HepG2 (cell line): Measurements from ENCODE around the gene ATXN2. TPM values are rescaled to one million over a fixed set of nuclear protein-coding genes. Genes with fewer than 3 reads are reported as not detected.

Experiments used
- ATAC-seq: fragments of 200-7000 bp; cut with Tn5 transposase; 3 replicates; pipeline ENCODE4 v1.9.1; 2020; ENCODE audit warnings: mild to moderate bottlenecking, moderate library complexity
- BruUV-seq: library from RNA; stranded (reverse); fragments of 400-500 nt; replicated peaks from 2 replicates; lab custom pipeline; 2021; lab: Mats Ljungman, UMichigan
- CTCF ChIA-PET: fragments of 300-600 bp; formaldehyde crosslinking; extraction: SDS; loops from one replicate; lab custom pipeline; 2021; ENCODE audit warnings: low total read pairs, inconsistent platforms, low intra/inter-chr PET ratio; lab: Yijun Ruan, JAX
- POLR2A ChIA-PET: fragments of 350-600 bp; sonication (Branson Sonifier 250); formaldehyde crosslinking; loops from one replicate; lab custom pipeline; 2020; ENCODE audit warnings: antibody characterized with exemption, inconsistent platforms; lab: Yijun Ruan, JAX
- DNase-seq: peaks from one replicate; pipeline ENCODE4 v3.0.0-alpha.2; 2015; ENCODE audit warnings: low spot score
- FAIRE-seq: peaks from 3 replicates; lab custom pipeline; 2011; peaks lifted over from hg19 to GRCh38; lab: Jason Lieb, UNC
- H2AFZ ChIP-seq: one replicate; pipeline ENCODE4 v1.6.1; 2011; ENCODE audit warnings: low read length, inconsistent platforms
- H3K27ac ChIP-seq: fragments of 300-600 bp; 3 replicates; pipeline ENCODE4 v1.8.0; 2011; ENCODE audit warnings: mixed run types, mild to moderate bottlenecking, mixed read lengths, low read length, inconsistent platforms; ENCODE audit not compliant: insufficient read depth; ENCODE audit errors: extremely low read length
- H3K27me3 ChIP-seq, 2 experiments: fragments of 200-600 bp in 1 of 2; 2 replicates in 1 of 2; 3 replicates in 1 of 2; pipeline versions ENCODE4 v1.6.0 to v1.8.0; 2011; ENCODE audit warnings: low read length in 2 of 2, mild to moderate bottlenecking in 2 of 2, moderate library complexity in 2 of 2, inconsistent platforms in 1 of 2; ENCODE audit not compliant: insufficient read depth in 2 of 2, control insufficient read depth in 1 of 2
- H3K36me3 ChIP-seq, 2 experiments: fragments of 200-600 bp in 1 of 2; replicated peaks in 1 of 2; 2 replicates in 1 of 2; 3 replicates in 1 of 2; pipeline versions ENCODE4 v1.5.1 to v1.8.0; 2011; ENCODE audit warnings: low read length in 2 of 2, inconsistent platforms in 1 of 2; ENCODE audit not compliant: insufficient read depth in 2 of 2, control insufficient read depth in 1 of 2
- H3K4me1 ChIP-seq: 2 replicates; pipeline ENCODE4 v1.5.1; 2012; ENCODE audit warnings: low read length, inconsistent platforms; ENCODE audit not compliant: insufficient read depth
- H3K4me2 ChIP-seq: 2 replicates; pipeline ENCODE4 v1.6.0; 2011; ENCODE audit warnings: low read depth, low read length, inconsistent platforms
- H3K4me3 ChIP-seq, 3 experiments: fragments of 200-600 bp in 1 of 3; sonication (generic), shearing (Covaris generic) in 1 of 3; replicated peaks in 1 of 3; 2 replicates each; pipeline ENCODE4 v1.5.1; 2011 to 2016; ENCODE audit warnings: low read length in 3 of 3, inconsistent platforms in 2 of 3, low read depth in 2 of 3, mild to moderate bottlenecking in 2 of 3, control low read depth in 1 of 3, mixed read lengths in 1 of 3; ENCODE audit not compliant: insufficient read depth in 1 of 3
- H3K79me2 ChIP-seq: one replicate; pipeline ENCODE4 v1.6.1; 2011; ENCODE audit warnings: low read length, inconsistent platforms; ENCODE audit not compliant: insufficient read depth
- H3K9ac ChIP-seq: 2 replicates; pipeline ENCODE4 v1.6.0; 2011; ENCODE audit warnings: mild to moderate bottlenecking, low read depth, low read length, inconsistent platforms; ENCODE audit not compliant: insufficient read depth
- H3K9me3 ChIP-seq: 2 replicates; pipeline ENCODE4 v1.5.1; 2012; ENCODE audit warnings: mild to moderate bottlenecking, low read length
- H4K20me1 ChIP-seq: 2 replicates; pipeline ENCODE4 v1.6.0; 2011; ENCODE audit warnings: inconsistent platforms, mild to moderate bottlenecking, low read length, moderate library complexity; ENCODE audit not compliant: insufficient read depth
- FOXO4 ChIP-seq: sonication (generic); formaldehyde crosslinking; conservative IDR thresholded peaks from 2 replicates; pipeline ENCODE4 v1.8.1; 2023; ENCODE audit warnings: missing genetic modification reagents
- MAFK ChIP-seq, 2 experiments: IDR thresholded peaks in 1 of 2; conservative IDR thresholded peaks in 1 of 2; 2 replicates each; pipeline ENCODE4 v1.6.1; 2011; ENCODE audit warnings: improper control_type of control experiment in 2 of 2, low read length in 2 of 2
- MYNN ChIP-seq: sonication (generic); formaldehyde crosslinking; IDR thresholded peaks from 2 replicates; pipeline ENCODE4 v1.4.0; 2020; ENCODE audit warnings: mild to moderate bottlenecking, low read depth, missing genetic modification reagents
- PRPF4 ChIP-seq: fragments of 200-400 bp; formaldehyde crosslinking; IDR thresholded peaks from 2 replicates; pipeline ENCODE4 v1.6.1; 2016; ENCODE audit warnings: low read length, low read depth; ENCODE audit not compliant: poor library complexity, severe bottlenecking
- TBX3 ChIP-seq: fragments of 450-650 bp; IDR thresholded peaks from 2 replicates; pipeline ENCODE4 v1.6.1; 2017; ENCODE audit warnings: antibody characterized with exemption, mild to moderate bottlenecking, inconsistent platforms, borderline replicate concordance
- TOE1 ChIP-seq: sonication (generic); formaldehyde crosslinking; IDR thresholded peaks from 2 replicates; pipeline ENCODE4 v1.4.0; 2020; ENCODE audit warnings: mild to moderate bottlenecking, missing genetic modification reagents
- ZBTB2 ChIP-seq: sonication (generic); formaldehyde crosslinking; IDR thresholded peaks from 2 replicates; pipeline ENCODE4 v1.8.0; 2022; ENCODE audit warnings: low read depth, missing genetic modification reagents
- ZBTB34 ChIP-seq: sonication (generic); formaldehyde crosslinking; IDR thresholded peaks from 2 replicates; pipeline ENCODE4 v1.8.0; 2022; ENCODE audit warnings: mild to moderate bottlenecking, missing genetic modification reagents
- ZNF253 ChIP-seq: sonication (generic); formaldehyde crosslinking; IDR thresholded peaks from 2 replicates; pipeline ENCODE4 v1.8.0; 2022; ENCODE audit warnings: mild to moderate bottlenecking, missing genetic modification reagents, borderline replicate concordance
- ZNF326 ChIP-seq: sonication (generic); formaldehyde crosslinking; IDR thresholded peaks from 2 replicates; pipeline ENCODE4 v1.4.0; 2020; ENCODE audit warnings: missing genetic modification reagents, borderline replicate concordance
- ZNF333 ChIP-seq: sonication (generic); formaldehyde crosslinking; IDR thresholded peaks from 2 replicates; pipeline ENCODE4 v1.4.0; 2020; ENCODE audit warnings: mild to moderate bottlenecking, missing genetic modification reagents, borderline replicate concordance
- WGBS: methylation state at CpG from one replicate; pipeline ENCODE4 v1.1.6; 2017; ENCODE audit warnings: low lambda C conversion rate; 5-methylcytosine and 5-hydroxymethylcytosine counted together
- in situ Hi-C: cut with HindIII; loops from 2 replicates; pipeline ENCODE4 v1.10.0; 2017; ENCODE audit warnings: low pct_unique_long_range_greater_than_20kb; ENCODE audit not compliant: extremely low pct_ligation_motif_present
- intact Hi-C: fragments of 100-400 bp; cut with micrococcal nuclease; formaldehyde crosslinking; loops from one replicate; pipeline ENCODE4 v1.10.0; 2022; ENCODE audit not compliant: unreplicated experiment
- polyA plus RNA-seq, 8 experiments: library from polyadenylated mRNA; depleted of rRNA in 3 of 8; stranded (reverse) in 7 of 8; unstranded in 1 of 8; fragments of >200 nt; fragmentation: Illumina TruSeq in 4 of 8; extraction: Trizol in 4 of 8; gene quantifications; 2 replicates each; pipeline versions ENCODE4 v1.2.1 to v1.2.3, GENCODE V29; 2011 to 2016; ENCODE audit warnings: low read depth in 4 of 8, missing spikeins in 1 of 8, mixed read lengths in 1 of 8; ENCODE audit not compliant: insufficient read depth in 1 of 8
- total RNA-seq, 5 experiments: library from RNA; depleted of rRNA; stranded (reverse); fragments of >200 nt; fragmentation: Illumina TruSeq; extraction: Trizol; gene quantifications; 2 replicates each; pipeline ENCODE4 v1.2.3, GENCODE V29; 2016; ENCODE audit warnings: low read depth in 1 of 5

The ATXN2 gene
- total and polyA plus RNA-seq, 2 of the 13 experiments (the other 11 are each of a cell fraction or from before 2014, with no cell fraction given): 18.1 to 27.1 TPM

- Histone ChIP-seq H3K9me3 (no peaks in the 10 kb centered on the region), H3K27ac (no peak overlapping the region), H3K4me3 (no peak overlapping the region), H3K4me2 (no peak overlapping the region), H3K4me1 (no peaks in the 10 kb centered on the region), H3K79me2 (no peaks in the 10 kb centered on the region), H2AFZ (no peak overlapping the region), H3K9ac (no peak overlapping the region), H3K36me3 (peaks cover 15 to 84% of the 10 kb centered on the region in 2 experiments), H4K20me1 (no peaks in the 10 kb centered on the region), H3K27me3 (no peaks in the 10 kb centered on the region)
- ChIA-PET CTCF (no interaction called here), POLR2A (no interaction called here)
- FAIRE-seq (no peak), ATAC-seq (no peak), DNase-seq (no peak)
- no TSS peak for BruUV-seq
- in situ Hi-C loops (no loop called here), intact Hi-C loops (no loop called here)
- TF ChIP-seq ZNF253 (CRISPR knock-in tag): no peak
- TF ChIP-seq ZNF333 (CRISPR knock-in tag): no peak
- 95% methylated on average over 2 of the region's 2 CpGs for WGBS
Measured at GRCh38 chr12:111519937-111520336, 79.2 kb downstream of the ATXN2 start.

DNA sequence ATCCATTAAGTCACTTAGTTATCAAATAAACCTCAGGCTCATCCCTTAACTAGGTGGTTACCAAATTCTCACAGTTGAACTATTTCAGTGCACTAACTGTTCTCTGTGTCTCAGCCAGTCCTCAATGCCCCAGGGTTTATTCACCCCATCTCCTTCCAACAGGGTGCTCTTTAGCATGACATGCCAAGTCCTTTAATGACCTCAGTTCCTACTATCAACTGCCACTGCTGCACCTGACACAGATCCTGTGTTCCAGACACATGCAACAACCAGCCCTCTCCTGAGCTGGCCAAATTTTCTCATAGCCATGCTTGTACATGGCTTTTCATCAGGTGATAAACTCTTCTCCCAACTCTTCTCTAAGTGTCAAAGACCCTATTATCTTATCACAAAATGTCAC is 80.0 kb downstream of the ATXN2 start:
- FAIRE-seq: no peak
- ChIA-PET CTCF (no interaction called here), POLR2A (no interaction called here)
- ATAC-seq: no peak
- intact Hi-C loops: no loop called here
- Histone ChIP-seq H3K36me3 (peaks cover 15 to 81% of the 10 kb centered on the region in 2 experiments), H3K4me3 (no peak overlapping the region), H3K27ac (no peak overlapping the region), H3K4me2 (no peak overlapping the region), H2AFZ (no peak overlapping the region), H3K79me2 (no peaks in the 10 kb centered on the region), H3K4me1 (no peaks in the 10 kb centered on the region), H3K27me3 (no peaks in the 10 kb centered on the region), H3K9me3 (no peaks in the 10 kb centered on the region), H4K20me1 (no peaks in the 10 kb centered on the region), H3K9ac (no peak overlapping the region)
- in situ Hi-C loops: no loop called here
- BruUV-seq: no TSS peak
- no peak for DNase-seq
- TF ChIP-seq MAFK (conservative IDR thresholded peaks at IDR 0.05 in 1 of 2, IDR thresholded peaks at IDR 0.05 in 1 of 2; ENCODE audit: low read length in 2 of 2) (no peak), FOXO4 (CRISPR knock-in tag) (no peak), ZBTB2 (CRISPR knock-in tag) (no peak), TOE1 (CRISPR knock-in tag) (no peak), PRPF4 (no peak), MYNN (CRISPR knock-in tag) (no peak), ZBTB34 (CRISPR knock-in tag) (no peak), ZNF326 (CRISPR knock-in tag) (no peak), TBX3 (no peak)
